ENCODE results near the gene CTDSPL.

CTDSPL gene

GRCh38 chr3:37825744-37826400, 35.8 kb upstream of the CTDSPL start:
- H3K9ac ChIP-seq (ENCODE audit: low read length in 2 of 2), result no peak overlapping the region
- H3K27ac ChIP-seq (ENCODE audit: low read length), result no peak overlapping the region
- peaks cover 12% of the 10 kb centered on the region for H3K4me1 ChIP-seq (ENCODE audit: control insufficient read depth, insufficient read depth, low read length)
- no peaks in the 10 kb centered on the region for H3K27me3 ChIP-seq (ENCODE audit: control insufficient read depth in 1 of 2, insufficient read depth in 2 of 2, low read length in 2 of 2)
- no peaks in the 10 kb centered on the region for H3K9me3 ChIP-seq (ENCODE audit: control insufficient read depth in 2 of 2, low read length in 2 of 2)
- H3K36me3 ChIP-seq (ENCODE audit: control insufficient read depth in 2 of 2, insufficient read depth in 2 of 2, low read length in 2 of 2), result peaks cover 0 to 2% of the 10 kb centered on the region in 2 donors
- H3K4me3 ChIP-seq (ENCODE audit: low read length in 2 of 2), result no peak overlapping the region

- H3K4me3 ChIP-seq (ENCODE audit: low read length in 2 of 2), result no peak overlapping the region
- H3K4me1 ChIP-seq (ENCODE audit: control insufficient read depth, insufficient read depth, low read length), result peaks cover 8% of the 10 kb centered on the region
- no peaks in the 10 kb centered on the region for H3K9me3 ChIP-seq (ENCODE audit: control insufficient read depth in 2 of 2, low read length in 2 of 2)
- no peaks in the 10 kb centered on the region for H3K36me3 ChIP-seq (ENCODE audit: control insufficient read depth in 2 of 2, insufficient read depth in 2 of 2, low read length in 2 of 2)
- no peak overlapping the region for H3K27ac ChIP-seq (ENCODE audit: low read length)
- H3K9ac ChIP-seq (ENCODE audit: low read length in 2 of 2), result no peak overlapping the region
- no peaks in the 10 kb centered on the region for H3K27me3 ChIP-seq (ENCODE audit: control insufficient read depth in 1 of 2, insufficient read depth in 2 of 2, low read length in 2 of 2)
Measured at GRCh38 chr3:37826502-37826901, 35.2 kb upstream of the CTDSPL start.

GRCh38 chr3:37826933-37827332, 34.7 kb upstream of the CTDSPL start:
- no peaks in the 10 kb centered on the region for H3K27me3 ChIP-seq (ENCODE audit: control insufficient read depth in 1 of 2, insufficient read depth in 2 of 2, low read length in 2 of 2)
- no peak overlapping the region for H3K27ac ChIP-seq (ENCODE audit: low read length)
- no peak overlapping the region for H3K4me3 ChIP-seq (ENCODE audit: low read length in 2 of 2)
- no peaks in the 10 kb centered on the region for H3K36me3 ChIP-seq (ENCODE audit: control insufficient read depth in 2 of 2, insufficient read depth in 2 of 2, low read length in 2 of 2)
- no peak overlapping the region for H3K9ac ChIP-seq (ENCODE audit: low read length in 2 of 2)
- H3K9me3 ChIP-seq (ENCODE audit: control insufficient read depth in 2 of 2, low read length in 2 of 2), result no peaks in the 10 kb centered on the region
- H3K4me1 ChIP-seq (ENCODE audit: control insufficient read depth, insufficient read depth, low read length), result peaks cover 8% of the 10 kb centered on the region

- H3K27me3 ChIP-seq (ENCODE audit: control insufficient read depth in 1 of 2, insufficient read depth in 2 of 2, low read length in 2 of 2), result no peaks in the 10 kb centered on the region
- no peaks in the 10 kb centered on the region for H3K9me3 ChIP-seq (ENCODE audit: control insufficient read depth in 2 of 2, low read length in 2 of 2)
- H3K27ac ChIP-seq (ENCODE audit: low read length), result no peak overlapping the region
- H3K4me1 ChIP-seq (ENCODE audit: control insufficient read depth, insufficient read depth, low read length), result no peaks in the 10 kb centered on the region
- no peak overlapping the region for H3K9ac ChIP-seq (ENCODE audit: low read length in 2 of 2)
- H3K36me3 ChIP-seq (ENCODE audit: control insufficient read depth in 2 of 2, insufficient read depth in 2 of 2, low read length in 2 of 2), result peaks cover 0 to 3% of the 10 kb centered on the region in 2 donors
- H3K4me3 ChIP-seq (ENCODE audit: low read length in 2 of 2), result no peak overlapping the region
Measured at GRCh38 chr3:37832480-37832879, 29.2 kb upstream of the CTDSPL start.

GRCh38 chr3:37833302-37834186, 28.1 kb upstream of the CTDSPL start:
- H3K27ac ChIP-seq (ENCODE audit: low read length), result no peak overlapping the region
- H3K4me1 ChIP-seq (ENCODE audit: control insufficient read depth, insufficient read depth, low read length), result no peaks in the 10 kb centered on the region
- peaks cover 0 to 7% of the 10 kb centered on the region in 2 donors for H3K36me3 ChIP-seq (ENCODE audit: control insufficient read depth in 2 of 2, insufficient read depth in 2 of 2, low read length in 2 of 2)
- no peak overlapping the region for H3K4me3 ChIP-seq (ENCODE audit: low read length in 2 of 2)
- no peaks in the 10 kb centered on the region for H3K27me3 ChIP-seq (ENCODE audit: control insufficient read depth in 1 of 2, insufficient read depth in 2 of 2, low read length in 2 of 2)
- H3K9me3 ChIP-seq (ENCODE audit: control insufficient read depth in 2 of 2, low read length in 2 of 2), result no peaks in the 10 kb centered on the region
- no peak overlapping the region for H3K9ac ChIP-seq (ENCODE audit: low read length in 2 of 2)

GRCh38 chr3:37836589-37836988, 25.1 kb upstream of the CTDSPL start:
- Histone ChIP-seq H3K9ac (ENCODE audit: low read length in 2 of 2) (no peak overlapping the region), H3K27me3 (ENCODE audit: control insufficient read depth in 1 of 2, insufficient read depth in 2 of 2, low read length in 2 of 2) (no peaks in the 10 kb centered on the region), H3K4me1 (ENCODE audit: control insufficient read depth, insufficient read depth, low read length) (no peaks in the 10 kb centered on the region), H3K36me3 (ENCODE audit: control insufficient read depth in 2 of 2, insufficient read depth in 2 of 2, low read length in 2 of 2) (peaks cover 0 to 9% of the 10 kb centered on the region in 2 donors), H3K27ac (ENCODE audit: low read length) (no peak overlapping the region), H3K4me3 (ENCODE audit: low read length in 2 of 2) (no peak overlapping the region), H3K9me3 (ENCODE audit: control insufficient read depth in 2 of 2, low read length in 2 of 2) (no peaks in the 10 kb centered on the region)

GRCh38 chr3:37847689-37848088, 14.0 kb upstream of the CTDSPL start:
- no peak overlapping the region for H3K9ac ChIP-seq (ENCODE audit: low read length in 2 of 2)
- H3K27ac ChIP-seq (ENCODE audit: low read length), result no peak overlapping the region

GRCh38 chr3:37849146-37849923, 12.3 kb upstream of the CTDSPL start:
- Histone ChIP-seq H3K9me3 (ENCODE audit: control insufficient read depth in 2 of 2, low read length in 2 of 2) (no peaks in the 10 kb centered on the region), H3K27ac (ENCODE audit: low read length) (no peak overlapping the region), H3K9ac (ENCODE audit: low read length in 2 of 2) (no peak overlapping the region), H3K4me1 (ENCODE audit: control insufficient read depth, insufficient read depth, low read length) (peaks cover 6% of the 10 kb centered on the region), H3K36me3 (ENCODE audit: control insufficient read depth in 2 of 2, insufficient read depth in 2 of 2, low read length in 2 of 2) (peaks cover 8 to 9% of the 10 kb centered on the region in 2 donors), H3K27me3 (ENCODE audit: control insufficient read depth in 1 of 2, insufficient read depth in 2 of 2, low read length in 2 of 2) (no peaks in the 10 kb centered on the region), H3K4me3 (ENCODE audit: low read length in 2 of 2) (no peak overlapping the region)

More at GRCh38 chr3:37847689-37848088, 14.0 kb upstream of the CTDSPL start:
- peaks cover 6% of the 10 kb centered on the region for H3K4me1 ChIP-seq (ENCODE audit: control insufficient read depth, insufficient read depth, low read length)
- H3K4me3 ChIP-seq (ENCODE audit: low read length in 2 of 2), result no peak overlapping the region
- H3K9me3 ChIP-seq (ENCODE audit: control insufficient read depth in 2 of 2, low read length in 2 of 2), result no peaks in the 10 kb centered on the region
- H3K27me3 ChIP-seq (ENCODE audit: control insufficient read depth in 1 of 2, insufficient read depth in 2 of 2, low read length in 2 of 2), result no peaks in the 10 kb centered on the region
- H3K36me3 ChIP-seq (ENCODE audit: control insufficient read depth in 2 of 2, insufficient read depth in 2 of 2, low read length in 2 of 2), result peaks cover 8 to 9% of the 10 kb centered on the region in 2 donors

- Histone ChIP-seq H3K36me3 (ENCODE audit: control insufficient read depth in 2 of 2, insufficient read depth in 2 of 2, low read length in 2 of 2) (peaks cover 6 to 9% of the 10 kb centered on the region in 2 donors), H3K27me3 (ENCODE audit: control insufficient read depth in 1 of 2, insufficient read depth in 2 of 2, low read length in 2 of 2) (no peaks in the 10 kb centered on the region), H3K9ac (ENCODE audit: low read length in 2 of 2) (no peak overlapping the region), H3K4me1 (ENCODE audit: control insufficient read depth, insufficient read depth, low read length) (peaks cover 16% of the 10 kb centered on the region), H3K4me3 (ENCODE audit: low read length in 2 of 2) (no peak overlapping the region), H3K27ac (ENCODE audit: low read length) (no peak overlapping the region), H3K9me3 (ENCODE audit: control insufficient read depth in 2 of 2, low read length in 2 of 2) (no peaks in the 10 kb centered on the region)
Measured at GRCh38 chr3:37852097-37852496, 9.6 kb upstream of the CTDSPL start.

GRCh38 chr3:37852771-37853170, 8.9 kb upstream of the CTDSPL start:
- Histone ChIP-seq H3K4me1 (ENCODE audit: control insufficient read depth, insufficient read depth, low read length) (peaks cover 16% of the 10 kb centered on the region), H3K36me3 (ENCODE audit: control insufficient read depth in 2 of 2, insufficient read depth in 2 of 2, low read length in 2 of 2) (peaks cover 6 to 9% of the 10 kb centered on the region in 2 donors), H3K27me3 (ENCODE audit: control insufficient read depth in 1 of 2, insufficient read depth in 2 of 2, low read length in 2 of 2) (no peaks in the 10 kb centered on the region), H3K9me3 (ENCODE audit: control insufficient read depth in 2 of 2, low read length in 2 of 2) (no peaks in the 10 kb centered on the region), H3K9ac (ENCODE audit: low read length in 2 of 2) (no peak overlapping the region), H3K27ac (ENCODE audit: low read length) (no peak overlapping the region), H3K4me3 (ENCODE audit: low read length in 2 of 2) (no peak overlapping the region)
